ENCODE measurements around the gene PADI4.

The PADI4 gene

DNA sequence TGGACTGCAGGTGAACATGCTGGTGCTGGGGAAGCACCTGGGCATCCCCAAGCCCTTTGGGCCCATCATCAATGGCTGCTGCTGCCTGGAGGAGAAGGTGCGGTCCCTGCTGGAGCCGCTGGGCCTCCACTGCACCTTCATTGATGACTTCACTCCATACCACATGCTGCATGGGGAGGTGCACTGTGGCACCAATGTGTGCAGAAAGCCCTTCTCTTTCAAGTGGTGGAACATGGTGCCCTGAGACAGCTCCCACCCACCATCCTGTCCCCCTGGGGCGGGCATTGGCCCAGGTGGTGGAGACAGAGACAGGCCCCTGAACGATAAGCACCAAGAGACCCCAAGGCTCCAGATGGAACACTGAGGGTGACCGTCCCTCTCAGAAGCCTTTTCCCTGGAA, 25.2 kb upstream of the PADI4 start:
- no peak for DNase-seq (ENCODE audit: low read depth)

DNA sequence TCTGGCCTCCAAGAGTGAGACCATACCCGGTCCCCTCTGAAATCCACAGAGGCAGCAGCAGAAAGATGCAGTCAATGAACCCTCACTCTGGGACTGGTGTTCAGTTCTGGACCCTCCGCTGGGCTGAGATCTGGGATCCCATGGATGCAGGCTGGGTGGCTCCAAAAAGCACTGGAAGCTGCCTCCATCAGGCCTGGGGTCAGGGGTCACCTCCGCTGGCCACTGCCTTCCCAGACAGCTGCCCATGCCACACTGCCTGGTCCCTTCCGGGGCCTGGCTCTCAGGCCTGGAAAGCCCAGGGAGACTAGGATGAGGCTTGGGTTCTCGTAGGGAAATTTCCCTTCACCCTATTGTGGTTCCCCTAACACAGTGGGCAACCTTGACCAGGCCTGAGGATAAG, 21.4 kb upstream of the PADI4 start:
- no peak for DNase-seq (ENCODE audit: low read depth)

DNA sequence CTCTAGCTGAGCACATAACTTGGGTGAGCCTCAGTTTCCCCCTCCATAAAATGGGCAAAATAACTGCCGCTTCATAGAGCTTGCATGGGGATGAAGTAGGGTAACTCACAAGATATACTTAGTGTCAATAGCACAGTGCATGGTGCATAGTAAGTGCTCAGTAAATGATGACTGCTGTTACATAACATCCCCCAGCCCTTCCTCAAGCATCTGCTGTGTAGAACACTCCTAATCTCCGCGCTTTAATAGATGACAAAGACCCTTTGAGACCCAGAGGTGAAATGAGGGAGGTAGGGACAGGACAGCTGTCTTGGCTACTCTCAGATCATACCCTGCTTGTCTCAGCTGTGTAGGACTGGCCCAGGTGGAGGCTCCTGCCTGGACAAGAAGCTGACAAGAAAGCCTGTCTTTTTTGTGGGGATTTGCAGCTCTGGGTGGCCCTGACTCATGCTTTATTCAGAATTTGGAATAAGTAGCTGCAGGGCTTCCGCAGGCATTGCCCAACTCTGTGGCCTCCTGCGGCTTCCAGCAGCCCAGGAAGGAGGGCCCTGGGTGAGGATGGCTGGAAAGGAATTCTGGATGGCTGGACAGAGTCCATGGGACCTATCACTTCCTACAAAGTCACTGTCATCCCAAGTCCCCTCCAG, 20.7 kb upstream of the PADI4 start:
- DNase-seq (ENCODE audit: low read depth): no peak

DNA sequence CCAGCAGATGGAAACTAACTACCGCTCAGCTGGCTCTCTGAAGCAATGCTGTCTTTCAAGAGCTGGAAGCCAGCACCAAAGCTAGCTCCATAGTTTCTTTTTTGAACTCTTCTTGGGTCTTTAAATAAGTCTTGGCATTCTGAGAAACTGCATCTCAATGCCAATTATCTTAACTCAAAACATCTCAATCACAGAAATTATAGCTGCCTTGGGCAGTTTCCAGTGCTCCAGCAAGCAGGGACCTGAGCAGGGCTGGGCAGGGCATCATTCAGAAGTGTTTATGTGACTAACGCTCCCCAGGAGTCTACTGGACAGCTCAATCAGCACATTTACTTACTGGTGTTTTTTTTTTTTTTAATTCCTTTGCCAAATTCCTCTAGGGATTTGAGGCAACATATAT, 18.3 kb upstream of the PADI4 start:
- no peak for DNase-seq (ENCODE audit: low read depth)

DNA sequence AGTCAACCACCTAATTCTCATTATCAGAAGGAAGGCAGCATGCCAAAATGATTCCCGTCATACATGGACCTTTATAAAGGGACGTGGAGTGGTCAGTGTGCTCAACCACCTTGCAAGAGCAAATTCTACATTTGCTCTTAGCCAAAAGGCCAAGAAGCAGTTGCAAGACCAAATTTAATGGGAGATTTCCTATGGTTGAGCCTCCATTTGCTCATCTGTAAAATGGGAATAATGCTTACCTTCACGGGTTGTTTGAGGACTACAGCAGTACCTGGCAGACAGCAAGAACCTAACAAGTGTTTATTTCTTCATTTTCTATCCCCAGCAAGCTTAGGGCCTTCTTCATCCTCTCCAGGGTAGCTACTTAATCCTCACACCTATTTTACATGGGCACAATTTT, 17.4 kb upstream of the PADI4 start:
- no peak for DNase-seq (ENCODE audit: low read depth)

DNA sequence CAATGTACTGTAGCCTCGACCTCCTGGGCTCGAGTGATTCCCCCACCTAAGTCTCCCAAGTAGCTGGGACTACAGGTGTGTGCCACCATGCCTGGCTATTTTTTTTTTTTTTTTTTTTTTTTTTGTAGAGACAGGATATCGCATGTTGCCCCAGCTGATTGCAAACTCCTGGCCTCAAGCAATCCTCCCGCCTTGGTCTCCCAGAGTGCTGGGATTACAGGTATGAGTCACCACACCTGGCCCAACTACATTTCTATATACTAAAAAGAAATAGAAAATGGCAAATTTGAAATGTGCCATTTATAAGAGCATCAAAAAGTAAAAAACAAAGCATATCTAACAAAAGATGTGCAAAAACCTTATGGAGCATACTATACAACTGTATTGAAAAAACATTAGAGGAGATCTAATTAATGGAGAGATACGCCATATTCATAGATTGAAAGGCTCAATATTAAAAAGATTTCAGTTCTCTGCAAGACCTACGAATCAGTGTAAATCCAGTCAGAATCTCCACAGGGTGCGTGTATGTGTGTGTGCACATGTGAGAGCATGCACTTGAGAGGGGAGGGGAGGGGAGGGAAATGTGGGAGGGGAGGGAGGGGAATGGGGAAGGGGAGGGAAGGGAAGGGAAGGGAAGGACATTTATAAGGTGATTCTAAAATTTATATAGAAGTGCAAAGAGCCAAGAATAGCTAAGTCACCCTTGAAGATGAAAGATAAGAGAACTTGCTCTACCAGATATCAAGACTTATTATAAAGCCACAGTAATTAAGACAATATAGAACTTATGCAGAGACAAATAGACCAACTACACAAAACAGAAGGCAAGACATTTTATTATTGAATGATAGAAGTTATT, 15.5 kb upstream of the PADI4 start:
- DNase-seq (ENCODE audit: low read depth): no peak

DNA sequence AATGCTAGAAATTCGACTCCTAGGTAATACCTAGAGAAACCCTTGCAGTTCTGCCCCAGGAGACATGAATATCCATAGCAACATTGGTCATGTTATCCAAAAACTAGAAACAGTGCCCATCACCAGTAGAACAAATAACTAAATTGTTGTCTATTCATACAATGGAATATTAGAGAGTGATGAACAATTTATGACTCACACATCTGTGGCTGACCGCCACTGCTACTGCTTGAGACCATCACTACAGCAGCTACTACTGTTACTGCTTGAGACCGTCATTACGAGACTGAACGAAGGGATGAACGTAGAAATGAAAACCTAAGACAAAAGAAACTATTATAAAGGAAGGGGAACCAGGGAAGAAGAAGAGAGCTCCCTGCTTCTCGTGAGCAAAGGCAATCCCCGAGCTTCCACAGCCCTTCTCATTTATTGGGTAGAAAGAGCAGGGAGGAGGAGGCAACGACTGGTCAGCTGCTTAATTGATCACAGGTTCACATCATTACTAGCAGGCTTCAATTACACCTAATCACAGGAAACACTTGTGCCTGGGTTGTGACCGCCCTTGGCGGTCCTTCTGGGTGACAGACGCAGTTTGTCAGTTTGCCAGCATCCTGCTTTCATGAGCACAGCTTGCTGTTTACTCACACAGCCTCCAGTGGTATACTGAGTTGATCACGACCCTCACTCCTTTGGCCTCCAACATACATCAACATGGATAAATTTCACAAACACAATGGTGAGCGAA, 14.1 kb upstream of the PADI4 start:
- DNase-seq (ENCODE audit: low read depth): no peak

DNA sequence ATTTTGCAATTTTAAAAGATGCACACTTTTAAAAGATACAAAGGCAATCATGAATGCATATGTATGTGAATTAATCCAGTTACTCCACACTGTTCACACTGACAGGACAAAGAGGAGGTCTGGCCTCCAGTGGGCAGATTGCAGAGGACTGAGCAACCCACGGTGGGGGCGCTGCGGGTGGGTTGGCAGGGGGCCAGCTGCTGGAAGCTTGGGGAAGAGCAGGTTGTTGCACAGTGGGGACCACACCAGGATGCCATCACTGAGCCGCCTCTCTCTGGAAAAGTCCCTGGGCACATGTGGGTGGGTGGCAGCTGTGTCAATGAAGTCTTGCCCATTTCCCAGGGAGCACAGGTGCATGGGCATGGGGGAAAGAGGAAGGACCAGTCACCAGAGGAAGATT, 12.7 kb upstream of the PADI4 start:
- DNase-seq (ENCODE audit: low read depth): no peak

DNA sequence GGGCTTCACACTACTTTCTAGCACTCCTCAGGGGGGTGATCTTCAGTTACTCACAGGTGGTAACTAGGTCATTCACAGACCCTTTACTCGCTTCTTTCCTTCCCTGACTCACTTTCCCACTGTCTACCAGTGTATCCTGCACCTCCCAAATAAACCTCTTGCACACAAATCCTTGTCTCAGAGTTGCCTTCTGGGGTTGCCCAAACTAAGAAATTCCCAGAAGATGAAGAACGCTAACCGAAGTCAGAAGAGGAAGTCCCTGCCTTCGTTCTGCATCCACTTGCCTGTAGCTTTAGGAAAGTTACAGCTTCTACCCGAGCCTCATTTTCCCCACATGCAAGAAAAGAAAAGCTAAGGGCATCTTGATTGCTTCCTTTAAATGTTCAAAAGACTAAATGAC, 11.9 kb upstream of the PADI4 start:
- no peak for DNase-seq (ENCODE audit: low read depth)

DNA sequence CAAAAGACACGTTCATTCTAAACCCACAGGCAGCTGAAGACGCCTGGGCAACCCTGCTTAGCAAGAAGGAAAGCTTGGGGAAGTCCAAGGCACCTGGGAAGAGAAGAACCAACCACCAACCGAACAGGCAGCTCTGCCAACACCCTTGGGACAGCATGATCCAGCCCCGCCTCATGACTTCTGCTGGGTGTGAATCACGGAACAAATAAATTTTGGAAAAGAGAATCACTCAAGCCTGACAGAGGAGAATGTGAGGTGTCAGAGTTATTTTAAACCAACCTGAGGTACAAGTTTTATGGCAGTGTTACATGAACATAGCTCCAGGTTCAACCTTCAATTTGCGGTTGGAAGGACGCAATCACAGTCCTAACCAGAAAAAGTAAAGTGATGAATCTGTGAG, 10.0 kb upstream of the PADI4 start:
- no peak for DNase-seq (ENCODE audit: low read depth)

DNA sequence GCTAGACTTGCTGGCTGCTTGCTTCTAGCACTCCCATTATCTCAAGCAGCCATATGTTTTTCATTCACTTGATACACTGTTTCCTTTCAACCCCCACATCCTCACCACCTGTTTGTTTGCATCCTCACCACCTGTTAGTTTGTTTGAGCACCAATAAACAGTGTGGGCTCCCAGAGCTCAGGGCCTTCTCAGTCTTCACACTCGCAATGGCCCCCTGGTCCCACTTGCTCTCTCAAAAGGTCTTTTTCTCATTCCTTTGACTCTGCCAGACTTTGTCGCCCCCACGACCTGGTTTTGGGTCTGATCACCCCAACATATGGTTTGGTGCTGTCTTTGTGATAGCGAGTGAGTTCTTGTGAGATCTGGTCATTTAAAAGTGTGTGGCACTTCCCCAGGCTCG, 6.2 kb upstream of the PADI4 start:
- DNase-seq (ENCODE audit: low read depth): no peak

DNA sequence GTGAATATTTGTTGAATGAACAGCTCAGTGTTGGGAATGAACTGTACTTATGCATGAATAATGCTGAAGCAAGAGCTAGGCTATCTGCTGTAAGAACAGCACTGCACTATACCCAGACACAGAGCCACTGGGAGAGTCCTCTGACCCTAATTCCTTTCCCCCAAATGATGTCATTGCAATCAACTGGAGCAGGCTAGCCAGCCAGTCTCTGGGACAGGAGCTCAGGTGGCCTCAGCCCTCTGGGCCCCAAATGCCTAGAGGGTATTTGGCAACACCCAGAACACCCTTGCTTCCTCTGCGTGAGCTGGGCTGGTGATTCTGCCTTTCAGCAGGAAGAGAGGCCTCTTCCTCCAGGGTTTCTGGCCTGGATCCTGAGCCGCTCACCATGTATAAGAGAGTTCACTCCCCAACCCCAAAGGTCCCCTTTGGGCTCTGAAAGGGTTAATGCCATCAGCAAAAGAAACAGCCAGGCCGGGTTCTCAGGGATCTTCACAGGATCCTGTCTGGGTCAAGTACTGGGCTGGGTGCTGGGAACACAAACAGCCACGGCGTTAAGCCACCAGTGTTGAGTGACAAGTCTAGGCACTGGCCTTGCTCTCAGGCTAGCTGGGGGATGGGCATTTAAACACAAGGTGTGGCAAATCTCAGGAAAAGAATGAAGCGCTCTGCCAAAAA, 3.7 kb upstream of the PADI4 start:
- peak; percentile 75 for DNase-seq (ENCODE audit: low read depth)

DNA sequence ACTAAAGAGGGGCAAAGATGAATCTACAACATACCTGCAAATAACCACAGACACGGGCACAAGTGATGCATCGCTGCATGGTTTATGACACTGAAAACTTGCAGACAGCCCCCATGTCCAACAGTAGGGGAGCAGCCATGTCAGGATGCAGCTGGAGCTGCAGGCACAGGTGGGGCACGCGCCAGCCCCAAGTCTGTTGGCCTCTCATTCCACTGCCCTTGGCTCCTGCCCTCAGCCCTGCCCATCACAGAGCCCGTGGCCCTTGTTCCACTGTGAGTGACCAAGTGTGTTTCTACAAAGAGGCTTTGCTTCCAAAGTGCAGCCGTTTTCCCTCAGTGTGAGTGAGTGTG, 3.2 kb upstream of the PADI4 start:
- no peak for DNase-seq (ENCODE audit: low read depth)

DNA sequence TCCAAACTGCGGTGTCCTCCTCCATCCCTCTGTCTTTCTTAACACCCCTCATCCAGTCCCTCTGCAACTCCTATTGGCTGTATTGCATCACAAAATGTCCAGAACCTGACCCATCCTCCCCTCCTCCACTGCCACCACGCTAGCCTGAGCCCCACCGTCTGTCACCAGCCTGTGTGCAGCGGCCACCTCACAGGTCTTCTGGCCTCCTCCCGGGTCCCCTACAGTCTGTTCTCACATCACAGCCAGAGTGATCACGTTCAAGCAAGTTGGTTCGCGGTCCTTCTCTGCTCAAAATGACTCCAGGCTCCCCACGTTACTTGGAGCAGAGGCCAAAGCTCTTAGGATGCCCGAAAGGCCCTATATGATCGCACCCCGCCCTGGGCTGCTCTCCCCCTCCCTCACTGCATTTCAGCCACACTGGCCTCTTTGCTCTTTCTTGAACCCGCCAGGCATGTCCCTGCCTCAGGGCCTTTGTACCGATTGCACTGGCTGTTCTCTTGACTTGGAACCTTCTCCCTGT, 2.4 kb upstream of the PADI4 start:
- no peak for DNase-seq (ENCODE audit: low read depth)

DNA sequence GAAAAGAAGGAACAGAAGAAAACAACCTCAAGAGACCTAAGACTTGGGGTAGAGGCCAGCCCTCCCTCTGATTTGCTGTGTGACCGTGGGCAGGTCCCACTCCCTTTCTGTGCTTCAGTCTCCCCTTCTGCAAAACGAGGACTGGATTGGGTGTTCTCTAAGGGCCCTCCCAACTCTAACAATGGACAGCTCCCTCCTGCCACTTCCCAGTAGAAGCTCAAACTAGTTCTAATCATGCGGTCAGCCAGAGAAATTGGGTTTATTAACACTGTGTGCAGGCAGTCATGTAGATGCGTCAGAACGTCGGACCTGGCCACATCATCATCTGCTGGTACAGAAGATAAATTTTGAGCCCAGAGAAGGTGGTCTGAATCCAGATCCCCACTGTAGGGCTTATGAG, 1.6 kb upstream of the PADI4 start:
- no peak for DNase-seq (ENCODE audit: low read depth)

DNA sequence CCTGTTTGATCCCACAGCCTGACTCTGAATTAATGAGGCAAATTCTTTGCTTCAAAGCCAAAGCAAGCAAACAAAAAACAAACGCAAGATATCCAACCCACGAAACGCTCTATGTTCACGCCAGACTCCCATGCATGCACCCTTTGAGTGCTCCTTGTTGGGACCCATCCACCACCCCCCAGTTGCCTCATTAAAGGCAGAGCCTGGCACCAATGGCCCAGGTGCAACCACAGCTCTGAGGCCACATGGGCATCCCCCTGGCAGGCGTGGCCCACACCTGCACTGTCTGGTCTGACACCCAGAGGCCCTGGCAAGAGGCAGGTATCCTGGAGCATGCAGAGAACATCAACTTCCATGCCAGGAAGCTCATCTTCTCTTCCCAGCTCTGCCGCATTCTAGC, 1.1 kb upstream of the PADI4 start:
- DNase-seq (ENCODE audit: low read depth): no peak

DNA sequence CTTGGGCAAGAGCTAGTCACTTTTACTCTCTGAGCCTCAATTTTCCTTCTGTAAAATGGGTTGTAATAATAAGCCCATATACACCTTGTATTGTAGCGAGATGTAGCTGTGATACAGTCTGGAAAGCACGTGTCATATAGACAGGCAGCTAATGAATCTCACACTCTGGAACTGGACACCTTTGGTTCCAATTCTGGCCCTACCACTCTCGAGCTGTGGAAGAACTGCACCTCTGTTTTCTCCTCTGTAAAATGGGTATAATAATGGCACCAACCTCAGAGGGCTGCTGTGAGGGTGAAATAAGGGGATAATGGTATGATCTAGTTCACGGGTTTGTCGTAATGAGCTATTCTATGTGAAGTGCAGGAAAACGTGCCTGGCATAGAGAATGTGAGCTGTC, 668 bp upstream of the PADI4 start:
- no peak for DNase-seq (ENCODE audit: low read depth)

DNA sequence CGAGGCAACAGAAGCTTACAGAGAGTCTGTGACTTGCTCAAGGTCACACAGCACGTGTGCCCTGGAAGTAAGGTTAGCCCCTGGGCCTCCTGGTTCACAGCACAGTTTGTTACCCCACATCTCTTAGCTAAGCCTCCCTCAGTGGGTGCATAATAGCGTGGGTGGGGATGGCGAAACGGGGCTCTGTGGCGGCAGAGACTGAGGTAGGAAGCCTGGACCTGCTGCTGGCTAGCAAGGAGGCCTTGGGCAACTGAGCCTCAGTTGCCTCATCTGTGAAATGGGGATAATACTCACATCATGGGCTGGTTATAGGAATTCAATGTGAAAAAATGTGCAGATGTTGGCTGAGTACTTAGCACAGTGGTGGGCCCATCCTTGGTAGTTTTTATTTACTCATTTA, 596 bp downstream of the PADI4 start:
- DNase-seq (ENCODE audit: low read depth): no peak

DNA sequence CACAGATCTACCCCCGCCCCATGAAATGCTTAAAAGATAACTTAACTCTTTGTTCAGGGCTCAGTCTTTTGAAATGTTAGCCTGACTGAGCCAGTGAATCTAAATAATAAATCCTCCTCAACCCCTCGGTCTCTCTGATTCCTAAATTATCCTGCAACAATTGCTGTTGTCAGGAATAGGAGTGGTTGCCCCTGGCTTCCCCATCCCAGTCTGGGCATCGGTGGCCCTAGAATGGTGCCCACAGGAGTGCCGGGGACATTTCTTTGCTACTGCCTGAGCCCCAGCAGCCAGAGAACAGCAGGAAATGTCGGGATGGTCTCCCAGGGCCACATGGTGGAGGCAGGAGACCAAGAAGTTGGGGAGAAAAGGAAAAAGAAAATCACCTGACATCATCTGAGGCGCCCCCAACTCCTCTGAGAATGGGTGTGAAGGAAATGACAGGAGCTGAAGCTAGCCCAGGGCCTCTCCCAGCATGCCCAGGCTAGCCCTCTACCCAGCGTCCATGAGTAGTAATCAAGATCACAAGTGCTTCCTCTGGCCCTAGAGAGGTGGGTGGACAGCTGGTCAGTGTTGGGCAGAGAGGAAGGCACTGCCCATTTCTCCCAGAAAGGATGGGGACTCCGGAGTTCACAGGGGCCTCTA, 1.6 kb downstream of the PADI4 start:
- no peak for DNase-seq (ENCODE audit: low read depth)

DNA sequence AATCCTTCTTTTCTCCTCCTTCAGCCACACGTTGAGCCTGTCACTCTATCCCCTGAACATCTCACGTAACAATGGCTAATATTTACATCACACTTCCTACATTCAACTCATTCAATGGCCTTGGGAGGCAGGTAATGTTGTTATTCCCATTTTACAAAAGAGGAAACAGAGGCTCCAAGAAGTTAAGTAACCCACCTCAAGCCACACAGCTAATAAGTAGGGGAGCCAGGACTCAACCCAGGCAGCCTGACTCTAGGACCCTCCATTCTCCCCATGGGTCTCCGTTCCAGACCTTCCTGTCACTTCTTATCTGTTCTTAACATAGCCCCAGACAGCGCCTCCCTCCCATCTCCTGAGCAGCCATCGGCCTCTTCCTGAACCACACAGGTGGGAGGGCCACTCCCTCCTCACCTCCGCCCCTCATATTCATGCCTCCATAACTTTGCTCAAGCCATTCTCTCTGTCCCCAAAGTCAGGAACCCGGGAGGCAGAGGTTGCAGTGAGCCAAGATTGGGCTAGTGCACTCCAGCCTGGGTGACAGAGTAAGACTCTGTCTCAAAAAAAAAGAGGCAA, 2.2 kb downstream of the PADI4 start:
- no peak for DNase-seq (ENCODE audit: low read depth)

DNA sequence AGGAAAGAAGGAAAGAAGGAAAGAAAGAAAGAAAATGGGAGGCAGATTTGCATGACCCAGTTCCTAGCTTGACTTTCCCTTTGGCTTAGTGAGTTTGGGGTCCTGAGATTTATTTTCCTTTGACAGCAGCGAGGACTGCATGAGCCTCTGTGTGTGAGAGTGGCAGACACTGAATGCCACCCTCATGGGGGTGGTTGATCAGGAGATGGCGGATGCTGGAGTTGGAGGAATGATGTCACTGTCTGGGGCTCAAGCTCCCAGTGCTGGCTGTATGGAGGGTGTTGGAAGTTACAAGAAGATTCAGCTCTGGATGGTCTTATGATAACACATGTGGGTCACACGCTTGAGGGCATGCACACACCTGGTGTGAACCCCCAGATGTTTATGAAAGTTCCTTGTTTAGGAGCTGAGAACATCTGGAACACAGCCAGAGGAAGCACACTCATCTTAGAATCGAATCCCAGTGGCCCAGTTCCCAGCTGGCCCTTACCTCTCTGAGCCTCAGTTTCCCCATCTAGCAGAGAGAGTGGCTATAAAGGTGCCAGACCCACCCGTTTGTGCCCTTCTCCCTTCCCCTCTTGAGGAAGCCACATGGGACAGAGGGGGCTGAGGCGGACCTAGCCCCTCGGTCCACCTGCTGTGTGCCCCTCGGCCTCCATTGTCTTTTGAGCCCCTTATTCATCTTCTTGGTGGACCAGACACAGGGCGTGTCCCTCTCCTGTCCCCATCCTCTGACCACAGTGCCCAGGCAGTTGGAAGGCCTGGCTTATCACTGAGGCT, 5.7 kb downstream of the PADI4 start:
- no peak for DNase-seq (ENCODE audit: low read depth)

Data from CMK (cell line).